ENCODE data around the gene NDUFA5. TPM values are rescaled to one million over a fixed set of nuclear protein-coding genes. Genes with fewer than 3 reads are reported as not detected.

Gene NDUFA5
- total RNA-seq, 1 experiment from 2014 or later, result 77.0 TPM

- Mint-ChIP-seq H3K27ac (no peak overlapping the region), H3K27me3 (ENCODE audit: low read depth) (no peaks in the 10 kb centered on the region), H3K4me3 (no peak overlapping the region), H3K4me1 (no peaks in the 10 kb centered on the region; the same call in 1 of the 2 replicates), H3K9me3 (no peaks in the 10 kb centered on the region), H3K36me3 (0 out of 2 replicates have a peak, but pooled peaks cover 2% of the 10 kb centered on the region)
- ATAC-seq (no peak), DNase-seq (ENCODE audit: low spot score) (no peak)
- ChIA-PET POLR2A (interaction anchor here (1.2 kb wide), 2 partner anchors 24 to 36 kb away, joined by 3 read pairs; partner anchors contain the start of gene IQUB), CTCF (interaction anchor here (0.9 to 1.9 kb wide), 6 partner anchors 23 to 124 kb away, joined by 3 to 17 read pairs (median 4); partner anchors contain the start of gene IQUB)
- no peak for TF ChIP-seq FOXK1 (CRISPR knock-in tag; IDR thresholded peaks at IDR 0.05)
These were observed 764 bp upstream of the NDUFA5 start for GRCh38 chr7:123558289-123558874.

- TF ChIP-seq ZNF317 (CRISPR knock-in tag; IDR thresholded peaks at IDR 0.05; ENCODE audit: borderline replicate concordance, low read depth), result no peak
- TF ChIP-seq E2F1 (CRISPR knock-in tag; IDR thresholded peaks at IDR 0.05), result no peak
- no peak for TF ChIP-seq AFF4 (CRISPR knock-in tag; IDR thresholded peaks at IDR 0.05; ENCODE audit: borderline replicate concordance)
- no peak for TF ChIP-seq HMGA2 (CRISPR knock-in tag; IDR thresholded peaks at IDR 0.05)
- TF ChIP-seq ZNF416 (CRISPR knock-in tag; IDR thresholded peaks at IDR 0.05), result no peak
- TF ChIP-seq FOXJ3 (CRISPR knock-in tag; IDR thresholded peaks at IDR 0.05; ENCODE audit: borderline replicate concordance), result no peak
- no peak for TF ChIP-seq CREM (CRISPR knock-in tag; IDR thresholded peaks at IDR 0.05)
- TF ChIP-seq ELF4 (CRISPR knock-in tag; IDR thresholded peaks at IDR 0.05; ENCODE audit: low read depth), result no peak
These were observed 611 bp downstream of the NDUFA5 start for GRCh38 chr7:123557016-123557397.

GRCh38 chr7:123555484-123555883, 2.1 kb downstream of the NDUFA5 start:
- ChIA-PET CTCF (no interaction called here), POLR2A (no interaction called here)
- no peak for TF ChIP-seq USF1 (CRISPR knock-in tag; IDR thresholded peaks at IDR 0.05)
- no peak for TF ChIP-seq ESRRA (CRISPR knock-in tag; IDR thresholded peaks at IDR 0.05; ENCODE audit: borderline replicate concordance)
- no peak for TF ChIP-seq TP53 (CRISPR knock-in tag; IDR thresholded peaks at IDR 0.05)
- TF ChIP-seq MAX (CRISPR knock-in tag; IDR thresholded peaks at IDR 0.05), result no peak
- no peak for TF ChIP-seq ZNF671 (CRISPR knock-in tag; IDR thresholded peaks at IDR 0.05)
- TF ChIP-seq USF2 (CRISPR knock-in tag; IDR thresholded peaks at IDR 0.05), result no peak
- no peak for TF ChIP-seq FOXK1 (CRISPR knock-in tag; IDR thresholded peaks at IDR 0.05)
- ATAC-seq (no peak), DNase-seq (ENCODE audit: low spot score) (no peak)
- H3K4me1 Mint-ChIP-seq, result no peaks in the 10 kb centered on the region; the same call in 1 of the 2 replicates
- no peaks in the 10 kb centered on the region for H3K27me3 Mint-ChIP-seq (ENCODE audit: low read depth)
- peaks cover 18% of the 10 kb centered on the region for H3K36me3 Mint-ChIP-seq
- peaks cover 4% of the 10 kb centered on the region; the same call in 1 of the 2 replicates for H3K9me3 Mint-ChIP-seq
- no peak overlapping the region for H3K27ac Mint-ChIP-seq
- no peak overlapping the region for H3K4me3 Mint-ChIP-seq

More at GRCh38 chr7:123557016-123557397, 611 bp downstream of the NDUFA5 start:
- Mint-ChIP-seq H3K27me3 (ENCODE audit: low read depth) (no peaks in the 10 kb centered on the region), H3K4me3 (no peak overlapping the region), H3K9me3 (peaks cover 4% of the 10 kb centered on the region; the same call in 1 of the 2 replicates), H3K4me1 (no peaks in the 10 kb centered on the region; the same call in 1 of the 2 replicates), H3K27ac (no peak overlapping the region), H3K36me3 (peaks cover 13% of the 10 kb centered on the region)
- ATAC-seq, result no peak
- no peak for DNase-seq (ENCODE audit: low spot score)
- ChIA-PET CTCF (interaction anchor here (1.2 to 1.9 kb wide), 4 partner anchors 20 to 63 kb away, joined by 3 to 17 read pairs (median 6); no protein-coding TSS in a partner anchor), POLR2A (interaction anchor here (0.6 to 1.0 kb wide), 3 partner anchors 13 to 191 kb away, joined by 3 read pairs; no protein-coding TSS in a partner anchor)
